K562 (cell line): ENCODE measurements around the gene LNX2. TPM values are rescaled to one million over a fixed set of nuclear protein-coding genes. Genes with fewer than 3 reads are reported as not detected.

Experiments
- CEBPZ ChIP-seq: fragments of 150-350 bp; IDR thresholded peaks from 2 replicates; pipeline ENCODE4 v1.6.1; 2014; ENCODE audit warnings: low read depth, mild to moderate bottlenecking, low read length, borderline replicate concordance
- CHD4 ChIP-seq: fragments of 200-600 bp; sonication (generic); IDR thresholded peaks from 3 replicates; pipeline ENCODE4 v1.6.1; 2012; ENCODE audit warnings: low read depth, mild to moderate bottlenecking, mixed read lengths, low read length, inconsistent platforms; ENCODE audit not compliant: insufficient read depth, insufficient replicate concordance, poor library complexity, severe bottlenecking
- ETS2 ChIP-seq: IDR thresholded peaks from 2 replicates; pipeline ENCODE4 v1.6.1; 2016; ENCODE audit warnings: borderline replicate concordance, missing genetic modification characterization, mild to moderate bottlenecking, moderate library complexity, missing compliant biosample characterization; ENCODE audit not compliant: poor library complexity, severe bottlenecking
- FOS ChIP-seq: IDR thresholded peaks from 3 replicates; pipeline ENCODE4 v1.6.1; 2011; ENCODE audit not compliant: insufficient read length; ENCODE audit errors: extremely low read depth
- KLF6 ChIP-seq: fragments of 250-450 bp; sonication (Bioruptor Pico); IDR thresholded peaks from 2 replicates; pipeline ENCODE4 v1.4.0; 2020; ENCODE audit warnings: mild to moderate bottlenecking, moderate library complexity, borderline replicate concordance
- MTF1 ChIP-seq: fragments of 250-450 bp; sonication (Bioruptor Pico); IDR thresholded peaks from 2 replicates; pipeline ENCODE4 v1.9.0; 2021; ENCODE audit warnings: moderate library complexity, mild to moderate bottlenecking, inconsistent platforms, borderline replicate concordance
- NUFIP1 ChIP-seq: fragments of 450-650 bp; IDR thresholded peaks from 2 replicates; pipeline ENCODE4 v1.6.1; 2018; ENCODE audit not compliant: partially characterized antibody
- PHF8 ChIP-seq: fragments of 200-600 bp; sonication (generic); IDR thresholded peaks from 2 replicates; pipeline ENCODE4 v1.6.1; 2012; ENCODE audit warnings: mixed run types, mild to moderate bottlenecking, inconsistent platforms, low read length, moderate library complexity, borderline replicate concordance
- POLR2AphosphoS2 ChIP-seq: IDR thresholded peaks from 2 replicates; pipeline ENCODE4 v1.6.1; 2012; ENCODE audit warnings: low read length, improper control_type of control experiment
- SUPT5H ChIP-seq: fragments of 450-650 bp; IDR thresholded peaks from 2 replicates; pipeline ENCODE4 v1.6.1; 2016
- TRIM24 ChIP-seq, 2 experiments: fragments of 450-650 bp; IDR thresholded peaks; 2 replicates each; pipeline ENCODE4 v1.6.1; 2016
- ZMIZ1 ChIP-seq, 2 experiments: fragments of 150-350 bp in 1 of 2; IDR thresholded peaks; 2 replicates each; pipeline ENCODE4 v1.6.1; 2012 to 2016; ENCODE audit warnings: low read depth in 2 of 2, low read length in 2 of 2, mild to moderate bottlenecking in 1 of 2, moderate library complexity in 1 of 2
- polyA plus RNA-seq, 8 experiments: library from polyadenylated mRNA; depleted of rRNA in 4 of 8; stranded (reverse) in 5 of 8; unstranded in 3 of 8; fragments of >200 nt; fragmentation: Nextera tagmentation in 2 of 8; fragmentation: Illumina TruSeq in 1 of 8; extraction: Ambion mirVana in 2 of 8; extraction: Trizol in 1 of 8; gene quantifications; 2 replicates each; pipeline versions ENCODE4 v1.2.1 to v1.2.3, GENCODE V29; 2011 to 2014; ENCODE audit warnings: inconsistent platforms in 1 of 8, missing spikeins in 1 of 8
- total RNA-seq, 7 experiments: library from RNA; depleted of rRNA in 6 of 7; stranded (reverse); fragments of >200 nt in 6 of 7; fragmentation: Illumina TruSeq in 2 of 7; extraction: Trizol in 2 of 7; gene quantifications; 2 replicates each; pipeline versions ENCODE4 v1.2.1 to v1.2.3, GENCODE V29; 2011 to 2021; ENCODE audit warnings: low replicate concordance in 1 of 7

The LNX2 gene
- total and polyA plus RNA-seq, 9 of the 15 experiments (the other 6 are each of a cell fraction or from before 2014, with no cell fraction given) = 1.5 to 5.5 (median 4.0) TPM

- TF ChIP-seq TRIM24 (IDR thresholded peaks at IDR 0.05) (no peak), ETS2 (tag) (no peak), MTF1 (CRISPR knock-in tag) (no peak), PHF8 (peak; percentile 81; the same call in 1 of the 2 replicates), NUFIP1 (no peak), FOS (no peak), POLR2AphosphoS2 (no peak), KLF6 (CRISPR knock-in tag) (no peak), CEBPZ (no peak), ZMIZ1 (IDR thresholded peaks at IDR 0.05; ENCODE audit: low read depth in 2 of 2, low read length in 2 of 2) (no peak), CHD4 (no peak), SUPT5H (peak; percentile 86)
Observed at GRCh38 chr13:27621366-27622101, 1.2 kb upstream of the LNX2 start, which contains the start of gene POLR1D (continued).
